GM12878 (cell line): Measurements from ENCODE around the gene DGKB. TPM values are rescaled to one million over a fixed set of nuclear protein-coding genes. Genes with fewer than 3 reads are reported as not detected.

ENCODE experiments used
- ATAC-seq: fragments of 200-7000 bp; cut with Tn5 transposase; 3 replicates; pipeline ENCODE4 v1.9.1; 2020; ENCODE audit warnings: mild to moderate bottlenecking, moderate library complexity
- BruUV-seq: library from RNA; stranded (reverse); fragments of 400-500 nt; replicated peaks from 2 replicates; lab custom pipeline; 2021; lab: Mats Ljungman, UMichigan
- CTCF ChIA-PET: fragments of 300-600 bp; sonication (Branson Sonifier 250); formaldehyde crosslinking; extraction: SDS; loops from one replicate; lab custom pipeline; 2021; ENCODE audit warnings: inconsistent platforms; lab: Yijun Ruan, JAX
- POLR2A ChIA-PET: fragments of 350-600 bp; formaldehyde crosslinking; extraction: SDS; loops from one replicate; lab custom pipeline; 2021; ENCODE audit warnings: inconsistent platforms; lab: Charles Lee
- RAD21 ChIA-PET: fragments of 300-600 bp; sonication (Branson Sonifier 250); formaldehyde crosslinking; loops from one replicate; lab custom pipeline; 2023; ENCODE audit warnings: antibody characterized with exemption; ENCODE audit not compliant: unreplicated experiment; lab: Charles Lee
- SMC1A ChIA-PET: fragments of 300-600 bp; sonication (Branson Sonifier 250); formaldehyde crosslinking; loops from one replicate; lab custom pipeline; 2023; ENCODE audit not compliant: unreplicated experiment, uncharacterized antibody; lab: Charles Lee
- DNase-seq: peaks from one replicate; pipeline ENCODE4 v3.0.0-alpha.2; 2011; ENCODE audit warnings: low read depth, low spot score
- FAIRE-seq: peaks from 3 replicates; lab custom pipeline; 2011; peaks lifted over from hg19 to GRCh38; lab: Jason Lieb, UNC
- H2AFZ ChIP-seq: 2 replicates; pipeline ENCODE4 v1.6.0; 2011; ENCODE audit warnings: low read depth, low read length, control low read depth; ENCODE audit not compliant: control insufficient read depth
- H3K27ac ChIP-seq: 2 replicates; pipeline ENCODE4 v1.5.1; 2011; ENCODE audit warnings: control low read depth; ENCODE audit not compliant: control insufficient read depth, insufficient read depth
- H3K27me3 ChIP-seq, 2 experiments: replicated peaks in 1 of 2; 2 replicates each; pipeline versions ENCODE4 v1.6.0 to v1.6.1; 2011; ENCODE audit warnings: low read length in 1 of 2; ENCODE audit not compliant: control insufficient read depth in 2 of 2, insufficient read depth in 2 of 2
- H3K36me3 ChIP-seq, 2 experiments: 2 replicates each; pipeline ENCODE4 v1.5.1; 2011; ENCODE audit warnings: low read length in 1 of 2; ENCODE audit not compliant: control insufficient read depth in 2 of 2, insufficient read depth in 2 of 2
- H3K4me1 ChIP-seq: 2 replicates; pipeline ENCODE4 v1.6.1; 2011; ENCODE audit warnings: mild to moderate bottlenecking, low read length, moderate library complexity, mixed read lengths; ENCODE audit not compliant: control insufficient read depth, insufficient read depth
- H3K4me2 ChIP-seq: 2 replicates; pipeline ENCODE4 v1.6.0; 2011; ENCODE audit warnings: control low read depth; ENCODE audit not compliant: control insufficient read depth, insufficient read depth
- H3K4me3 ChIP-seq: fragments of 200-600 bp; sonication (generic); 2 replicates; pipeline ENCODE4 v1.5.1; 2016
- H3K79me2 ChIP-seq: 2 replicates; pipeline ENCODE4 v1.6.0; 2011; ENCODE audit warnings: low read length; ENCODE audit not compliant: control insufficient read depth, insufficient read depth
- H3K9ac ChIP-seq: 2 replicates; pipeline ENCODE4 v1.8.0; 2011; ENCODE audit warnings: low read length, control low read depth, mixed read lengths; ENCODE audit not compliant: control insufficient read depth, insufficient read depth
- H3K9me3 ChIP-seq: replicated peaks from 3 replicates; pipeline ENCODE4 v1.5.1; 2011; ENCODE audit warnings: mild to moderate bottlenecking, low read length; ENCODE audit not compliant: control insufficient read depth, insufficient read depth
- H4K20me1 ChIP-seq: 2 replicates; pipeline ENCODE4 v1.6.0; 2011; ENCODE audit not compliant: control insufficient read depth, insufficient read depth
- ATF3 ChIP-seq: IDR thresholded peaks from 2 replicates; pipeline ENCODE4 v1.6.1; 2011; ENCODE audit warnings: low read depth, mild to moderate bottlenecking, low read length, moderate library complexity, borderline replicate concordance; ENCODE audit errors: extremely low read depth
- IKZF2 ChIP-seq, 2 experiments: fragments of 450-650 bp; IDR thresholded peaks; 2 replicates each; pipeline ENCODE4 v1.6.1; 2017; ENCODE audit warnings: mild to moderate bottlenecking in 2 of 2, moderate library complexity in 2 of 2
- MLLT1 ChIP-seq: fragments of 450-650 bp; IDR thresholded peaks from 2 replicates; pipeline ENCODE4 v1.6.1; 2016; ENCODE audit warnings: mild to moderate bottlenecking
- NFYA ChIP-seq: IDR thresholded peaks from 2 replicates; pipeline ENCODE4 v1.6.1; 2011; ENCODE audit warnings: low read depth, mild to moderate bottlenecking, low read length, improper control_type of control experiment, borderline replicate concordance
- WGBS: methylation state at CpG from one replicate; pipeline ENCODE4 v1.1.6; 2016; ENCODE audit warnings: low lambda C conversion rate; ENCODE audit not compliant: insufficient replicate concordance, insufficient coverage; ENCODE audit errors: missing lambda C conversion rate; 5-methylcytosine and 5-hydroxymethylcytosine counted together
- in situ Hi-C: fragments of 300-500 bp; cut with MboI; formaldehyde crosslinking; loops from 9 replicates; pipeline ENCODE4 v1.14.3; 2018; ENCODE audit warnings: mixed read lengths
- intact Hi-C: fragments of 100-400 bp; cut with micrococcal nuclease; formaldehyde crosslinking; loops from one replicate; pipeline ENCODE4 v1.14.2; 2022; ENCODE audit not compliant: unreplicated experiment
- polyA plus RNA-seq, 11 experiments: library from polyadenylated mRNA; depleted of rRNA in 4 of 11; unstranded in 6 of 11; stranded (reverse) in 5 of 11; fragments of >200 nt; fragmentation: Nextera tagmentation in 4 of 11; fragmentation: Illumina TruSeq in 1 of 11; extraction: Ambion mirVana in 4 of 11; extraction: Trizol in 1 of 11; gene quantifications; 1 replicate in 1 of 11; 2 replicates in 10 of 11; pipeline versions ENCODE4 v1.2.1 to v1.2.3, GENCODE V29; 2011 to 2016; ENCODE audit warnings: inconsistent platforms in 2 of 11, missing spikeins in 2 of 11, low read depth in 1 of 11
- total RNA-seq, 4 experiments: library from RNA; depleted of rRNA in 3 of 4; stranded (reverse); fragments of >200 nt in 3 of 4; fragmentation: Illumina TruSeq in 1 of 4; extraction: Trizol in 1 of 4; gene quantifications; 2 replicates each; pipeline versions ENCODE4 v1.2.1 to v1.2.3, GENCODE V29; 2013 to 2021

Gene DGKB
- total and polyA plus RNA-seq, 10 of the 15 experiments (the other 5 are each of a cell fraction or from before 2014, with no cell fraction given), result 0.02 to 0.10 (median 0.04) TPM; not detected in 6

- no TSS peak for BruUV-seq
- POLR2A ChIA-PET, result no interaction called here
- ATAC-seq, result peak; percentile 11; the same call in 1 of the 3 replicates
- FAIRE-seq, result no peak
- 0% methylated on average over 3 of the region's 3 CpGs for WGBS
- no peaks in the 10 kb centered on the region for H4K20me1 ChIP-seq
- H2AFZ ChIP-seq, result no peak overlapping the region
- no peaks in the 10 kb centered on the region for H3K79me2 ChIP-seq
- intact Hi-C loops (no loop called here), in situ Hi-C loops (no loop called here)
- H3K4me3 ChIP-seq, result no peak overlapping the region
- CTCF ChIA-PET, result interaction anchor here (0.7 to 1.7 kb wide), 4 partner anchors 11 to 1412 kb away, joined by 3 to 9 read pairs (median 3); no protein-coding TSS in a partner anchor
- no peak overlapping the region for H3K9ac ChIP-seq
- no peaks in the 10 kb centered on the region for H3K4me1 ChIP-seq
- SMC1A ChIA-PET, result interaction anchor here (0.5 kb wide), 1 partner anchor 9 kb away, joined by 3 read pairs; no protein-coding TSS in a partner anchor
- TF ChIP-seq IKZF2 (IDR thresholded peaks at IDR 0.05) (peak in 1 of 2 experiments; percentile 45; a peak in 1 of 4 replicates), NFYA (no peak), MLLT1 (no peak), ATF3 (no peak)
- H3K27me3 ChIP-seq, result no peaks in the 10 kb centered on the region
- RAD21 ChIA-PET, result interaction anchor here (1.4 kb wide), 1 partner anchor 25 kb away, joined by 3 read pairs; no protein-coding TSS in a partner anchor
- H3K9me3 ChIP-seq, result no peaks in the 10 kb centered on the region
- H3K27ac ChIP-seq, result no peak overlapping the region
- H3K36me3 ChIP-seq, result no peaks in the 10 kb centered on the region
- no peak for DNase-seq
- H3K4me2 ChIP-seq, result no peak overlapping the region
These were observed 214.3 kb downstream of the DGKB start for GRCh38 chr7:14688208-14688607.
